HepG2 (cell line): ENCODE measurements around the gene EPDR1. TPM values are rescaled to one million over a fixed set of nuclear protein-coding genes. Genes with fewer than 3 reads are reported as not detected.

Experiments used
- CENPT ChIP-seq: sonication (generic); formaldehyde crosslinking; IDR thresholded peaks from 2 replicates; pipeline ENCODE4 v1.8.0; 2022; ENCODE audit warnings: low read depth, mild to moderate bottlenecking, moderate library complexity, missing genetic modification reagents
- ERF ChIP-seq: IDR thresholded peaks from 2 replicates; pipeline ENCODE4 v1.6.1; 2018; ENCODE audit warnings: missing biosample characterization, missing genetic modification reagents
- ESRRA ChIP-seq: sonication (generic); formaldehyde crosslinking; IDR thresholded peaks from 2 replicates; pipeline ENCODE4 v1.5.1; 2020; ENCODE audit warnings: mild to moderate bottlenecking, low read depth, missing genetic modification reagents
- EZH2 ChIP-seq: conservative IDR thresholded peaks from 2 replicates; pipeline ENCODE4 v1.6.1; 2012; ENCODE audit warnings: mild to moderate bottlenecking, low read depth, low read length, moderate library complexity
- KDM3A ChIP-seq: IDR thresholded peaks from 2 replicates; pipeline ENCODE4 v1.6.1; 2018; ENCODE audit warnings: low read depth, missing compliant biosample characterization
- MXD4 ChIP-seq: IDR thresholded peaks from 2 replicates; pipeline ENCODE4 v1.6.1; 2016; ENCODE audit warnings: mild to moderate bottlenecking, missing biosample characterization, missing genetic modification reagents
- PAF1 ChIP-seq: IDR thresholded peaks from 2 replicates; pipeline ENCODE4 v1.6.1; 2016; ENCODE audit warnings: missing genetic modification reagents, missing compliant biosample characterization
- SNAPC5 ChIP-seq: sonication (generic); formaldehyde crosslinking; IDR thresholded peaks from 2 replicates; pipeline ENCODE4 v1.8.1; 2023; ENCODE audit warnings: mild to moderate bottlenecking, missing genetic modification reagents, borderline replicate concordance
- ZHX2 ChIP-seq, 2 experiments: sonication (generic) in 1 of 2; formaldehyde crosslinking in 1 of 2; IDR thresholded peaks; 2 replicates each; pipeline versions ENCODE4 v1.6.1 to v1.9.0; 2014 to 2022; ENCODE audit warnings: antibody characterized with exemption in 1 of 2, borderline replicate concordance in 1 of 2, inconsistent platforms in 1 of 2, low read depth in 1 of 2, missing genetic modification reagents in 1 of 2
- ZKSCAN1 ChIP-seq: fragments of 150-350 bp; IDR thresholded peaks from 2 replicates; pipeline ENCODE4 v1.6.1; 2014; ENCODE audit warnings: low read length
- ZNF317 ChIP-seq: sonication (generic); formaldehyde crosslinking; IDR thresholded peaks from 2 replicates; pipeline ENCODE4 v1.5.0; 2020; ENCODE audit warnings: mild to moderate bottlenecking, missing genetic modification reagents
- ZNF337 ChIP-seq: sonication (generic); formaldehyde crosslinking; IDR thresholded peaks from 2 replicates; pipeline ENCODE4 v1.5.1; 2020; ENCODE audit warnings: missing genetic modification reagents, low read depth, mild to moderate bottlenecking, borderline replicate concordance
- ZNF362 ChIP-seq: sonication (generic); formaldehyde crosslinking; IDR thresholded peaks from 2 replicates; pipeline ENCODE4 v1.4.0; 2020; ENCODE audit warnings: missing genetic modification reagents, mild to moderate bottlenecking, borderline replicate concordance
- ZNF660 ChIP-seq: sonication (generic); formaldehyde crosslinking; IDR thresholded peaks from 2 replicates; pipeline ENCODE4 v1.5.1; 2020; ENCODE audit warnings: mild to moderate bottlenecking, low read depth, missing genetic modification reagents, borderline replicate concordance
- ZNF703 ChIP-seq: sonication (generic); formaldehyde crosslinking; IDR thresholded peaks from 2 replicates; pipeline ENCODE4 v1.5.1; 2020; ENCODE audit warnings: missing genetic modification reagents, mild to moderate bottlenecking, moderate library complexity, borderline replicate concordance
- ZNF740 ChIP-seq: sonication (generic); formaldehyde crosslinking; IDR thresholded peaks from 2 replicates; pipeline ENCODE4 v1.4.0; 2020; ENCODE audit warnings: missing genetic modification reagents
- ZNF775 ChIP-seq: sonication (generic); formaldehyde crosslinking; IDR thresholded peaks from 2 replicates; pipeline ENCODE4 v1.4.0; 2020; ENCODE audit warnings: missing genetic modification reagents, mild to moderate bottlenecking, moderate library complexity, borderline replicate concordance
- ZSCAN31 ChIP-seq: sonication (generic); formaldehyde crosslinking; IDR thresholded peaks from 2 replicates; pipeline ENCODE4 v1.5.0; 2020; ENCODE audit warnings: low read depth, mild to moderate bottlenecking, missing genetic modification reagents
- ZSCAN9 ChIP-seq: IDR thresholded peaks from 2 replicates; pipeline ENCODE4 v1.6.1; 2016; ENCODE audit warnings: borderline replicate concordance
- polyA plus RNA-seq, 8 experiments: library from polyadenylated mRNA; depleted of rRNA in 3 of 8; stranded (reverse) in 7 of 8; unstranded in 1 of 8; fragments of >200 nt; fragmentation: Illumina TruSeq in 4 of 8; extraction: Trizol in 4 of 8; gene quantifications; 2 replicates each; pipeline versions ENCODE4 v1.2.1 to v1.2.3, GENCODE V29; 2011 to 2016; ENCODE audit warnings: low read depth in 4 of 8, missing spikeins in 1 of 8, mixed read lengths in 1 of 8; ENCODE audit not compliant: insufficient read depth in 1 of 8
- total RNA-seq, 5 experiments: library from RNA; depleted of rRNA; stranded (reverse); fragments of >200 nt; fragmentation: Illumina TruSeq; extraction: Trizol; gene quantifications; 2 replicates each; pipeline ENCODE4 v1.2.3, GENCODE V29; 2016; ENCODE audit warnings: low read depth in 1 of 5
- TF ChIP-seq, protein P1 (sequence below): sonication (generic); formaldehyde crosslinking; IDR thresholded peaks from 2 replicates; pipeline ENCODE4 v1.5.1; 2020; ENCODE audit warnings: mild to moderate bottlenecking, missing genetic modification reagents, moderate library complexity

EPDR1 gene
- total and polyA plus RNA-seq, 2 of the 13 experiments (the other 11 are each of a cell fraction or from before 2014, with no cell fraction given): 38.3 to 50.2 TPM

- TF ChIP-seq ZNF362 (CRISPR knock-in tag): peak; percentile 69; the same call in 1 of the 2 replicates
- no peak for TF ChIP-seq EZH2
- TF ChIP-seq ZNF775 (CRISPR knock-in tag): peak; percentile 60; the same call in 1 of the 2 replicates
- TF ChIP-seq ESRRA (CRISPR knock-in tag): peak; percentile 95
- TF ChIP-seq ERF: peak; percentile 88
- TF ChIP-seq, protein P1, sequence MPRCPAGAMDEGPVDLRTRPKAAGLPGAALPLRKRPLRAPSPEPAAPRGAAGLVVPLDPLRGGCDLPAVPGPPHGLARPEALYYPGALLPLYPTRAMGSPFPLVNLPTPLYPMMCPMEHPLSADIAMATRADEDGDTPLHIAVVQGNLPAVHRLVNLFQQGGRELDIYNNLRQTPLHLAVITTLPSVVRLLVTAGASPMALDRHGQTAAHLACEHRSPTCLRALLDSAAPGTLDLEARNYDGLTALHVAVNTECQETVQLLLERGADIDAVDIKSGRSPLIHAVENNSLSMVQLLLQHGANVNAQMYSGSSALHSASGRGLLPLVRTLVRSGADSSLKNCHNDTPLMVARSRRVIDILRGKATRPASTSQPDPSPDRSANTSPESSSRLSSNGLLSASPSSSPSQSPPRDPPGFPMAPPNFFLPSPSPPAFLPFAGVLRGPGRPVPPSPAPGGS (CRISPR knock-in tag): peak; percentile 88
- peak; percentile 86 for TF ChIP-seq ZNF317 (CRISPR knock-in tag)
- peak; percentile 65; the same call in 1 of the 2 replicates for TF ChIP-seq ZKSCAN1
- peak; percentile 37; the same call in 1 of the 2 replicates for TF ChIP-seq MXD4
- 0 out of 2 replicates have a peak, but pooled peaks have one; percentile 55 for TF ChIP-seq ZHX2 (IDR thresholded peaks at IDR 0.05; ENCODE audit: low read depth)
- TF ChIP-seq ZHX2 (CRISPR knock-in tag; IDR thresholded peaks at IDR 0.05; ENCODE audit: borderline replicate concordance): no peak
- TF ChIP-seq SNAPC5 (CRISPR knock-in tag): no peak
- TF ChIP-seq PAF1 (CRISPR knock-in tag): no peak; the same call in 1 of the 2 replicates
- no peak for TF ChIP-seq CENPT (CRISPR knock-in tag)
- TF ChIP-seq ZNF703 (CRISPR knock-in tag): peak; percentile 35; the same call in 1 of the 2 replicates
- TF ChIP-seq ZNF660: no peak
- TF ChIP-seq ZSCAN31 (CRISPR knock-in tag): peak; percentile 87; the same call in 1 of the 2 replicates
- TF ChIP-seq ZSCAN9 (CRISPR knock-in tag): peak; percentile 60; the same call in 1 of the 2 replicates
- TF ChIP-seq KDM3A: peak; percentile 92
- no peak; the same call in 1 of the 2 replicates for TF ChIP-seq ZNF337 (CRISPR knock-in tag)
- peak; percentile 91 for TF ChIP-seq ZNF740 (CRISPR knock-in tag)
These were observed 22.6 kb downstream of the EPDR1 start (continued) for GRCh38 chr7:37942934-37943610.
